Vein endothelial cell (primary cell): ENCODE results near the gene KIF21B. TPM values are rescaled to one million over a fixed set of nuclear protein-coding genes. Genes with fewer than 3 reads are reported as not detected.

Experiments
- small RNA-seq: library from RNA; depleted of rRNA; stranded (forward); fragments of <200 nt; gene quantifications from one replicate; pipeline ENCODE3, GENCODE V24; 2012
- total RNA-seq: library from RNA; depleted of rRNA; stranded (reverse); fragments of >200 nt; gene quantifications from 2 replicates; pipeline ENCODE4 v1.2.3, GENCODE V29; 2012

Gene KIF21B
- 4.6 and 5.2 TPM in 2 replicates for total RNA-seq

GRCh38 chr1:201023517-201023902, at the start of gene KIF21B:
TSS of gene KIF21B (minus strand) at chr1:201023714. CDS start at chr1:201023383, 331 bp downstream.

Small RNA genes lying within 50 kb of the gene (small RNA-seq; reads per million reads assigned to genes)
- not detected for gene RNU6-704P

Other genes with a start within 250 kb of the KIF21B start
- not detected in 2 replicates for gene GPR25, start 150.7 kb downstream of the KIF21B start, total RNA-seq
- not detected in 2 replicates for gene INAVA, start 128.8 kb downstream of the KIF21B start, total RNA-seq
- gene CACNA1S, start 88.7 kb upstream of the KIF21B start, total RNA-seq = not detected in 2 replicates
- not detected in 2 replicates for gene ASCL5, start 103.5 kb upstream of the KIF21B start, total RNA-seq
- 32.7 and 46.7 TPM in 2 replicates for gene TMEM9, start 130.8 kb upstream of the KIF21B start, total RNA-seq
- gene IGFN1, start 167.1 kb upstream of the KIF21B start, total RNA-seq = not detected in 2 replicates